GM03348 (cell line): Measurements from ENCODE around the gene SLC25A40.
"Not testable (repeated sequence)": the region's sequence is repeated elsewhere in the genome, so short reads cannot be mapped to it uniquely, and the experiment has no call there.

ENCODE experiments used
- DNase-seq: peaks from one replicate; pipeline ENCODE4 v3.0.0; 2012; ENCODE audit warnings: low spot score

Gene SLC25A40

DNA sequence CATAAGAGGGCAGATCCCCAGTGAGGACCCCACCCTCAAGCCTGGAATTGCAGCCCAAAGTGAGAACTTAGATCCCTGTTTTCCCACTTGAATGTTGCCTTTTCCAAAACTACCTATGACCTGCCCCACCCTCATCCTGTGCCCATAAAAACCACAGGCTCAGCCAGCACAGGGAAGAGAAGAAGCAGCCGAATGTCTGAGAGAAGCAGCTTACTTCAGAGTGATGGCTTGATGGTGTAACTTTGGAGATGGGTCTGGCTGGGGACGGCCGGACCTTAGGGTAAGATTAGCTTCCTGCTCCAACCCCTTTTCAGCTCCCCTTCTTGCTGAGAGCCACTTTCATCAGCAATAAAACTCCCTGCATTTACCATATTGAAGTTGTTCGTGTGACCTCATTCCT is 5.7 kb downstream of the SLC25A40 start:
- DNase-seq: no peak

DNA sequence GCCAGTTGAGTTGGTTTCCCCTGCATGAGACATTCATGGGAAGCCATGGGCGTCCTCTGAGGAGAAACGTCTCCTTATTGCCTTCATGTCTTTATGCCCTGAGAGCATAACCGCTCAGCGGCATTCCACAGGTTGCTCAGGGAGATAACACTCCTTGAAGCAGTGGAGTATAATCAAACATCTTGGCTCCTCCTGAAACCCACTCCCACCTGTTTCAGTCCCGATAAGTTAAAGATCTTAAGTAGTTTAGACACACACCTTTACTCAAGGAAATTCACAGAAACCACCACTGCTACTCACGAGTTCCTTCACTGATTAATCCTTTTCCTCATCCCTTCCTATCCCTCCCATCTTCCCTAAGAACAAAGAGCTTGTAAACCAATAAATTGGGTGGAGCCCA is 9.6 kb downstream of the SLC25A40 start:
- not testable (repeated sequence) for DNase-seq

GRCh38 chr7:87866089-87866488 is 10.1 kb downstream of the SLC25A40 start:
- no peak for DNase-seq

- DNase-seq: no peak
Measured at GRCh38 chr7:87858417-87859100, 17.6 kb downstream of the SLC25A40 start.

DNA sequence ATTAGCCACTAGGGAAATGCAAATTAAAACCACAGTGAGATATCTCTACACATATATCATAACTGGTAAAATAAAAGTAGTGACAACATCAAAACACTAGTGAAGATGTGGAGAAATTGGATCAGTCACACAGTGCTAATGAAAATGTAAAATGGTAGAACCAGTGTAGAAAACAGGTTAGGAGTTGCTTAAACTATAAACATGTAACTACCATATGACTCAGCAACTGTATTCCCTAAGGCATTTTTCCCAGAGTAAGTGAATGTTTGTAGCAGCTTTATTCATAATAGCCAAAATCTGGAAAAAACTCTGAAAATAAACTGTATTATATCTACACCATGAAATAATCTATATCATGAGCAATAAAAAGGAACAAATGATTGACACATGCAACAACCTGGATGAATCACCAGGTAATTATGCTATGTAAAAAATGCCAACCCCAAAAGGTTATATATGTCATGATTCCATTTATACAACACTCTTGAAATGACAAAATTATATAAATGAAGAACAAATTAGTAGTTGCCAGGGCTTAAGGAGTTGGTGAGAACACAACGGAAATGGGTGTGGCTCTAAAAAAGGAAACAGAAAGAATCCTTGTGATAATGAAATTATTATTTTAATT is 22.8 kb downstream of the SLC25A40 start:
- DNase-seq: no peak

- no peak for DNase-seq
Measured at GRCh38 chr7:87852306-87852705, 23.9 kb downstream of the SLC25A40 start.

- DNase-seq: peak; percentile 11
Measured at GRCh38 chr7:87850836-87851593, 25.1 kb downstream of the SLC25A40 start.

GRCh38 chr7:87837597-87837996 is 38.6 kb downstream of the SLC25A40 start:
- no peak for DNase-seq

- no peak for DNase-seq
Measured at GRCh38 chr7:87833130-87833529, 43.0 kb downstream of the SLC25A40 start.

- no peak for DNase-seq
Measured at GRCh38 chr7:87831097-87831496, 45.1 kb downstream of the SLC25A40 start.

GRCh38 chr7:87828383-87828782 is 47.8 kb downstream of the SLC25A40 start:
- not testable (repeated sequence) for DNase-seq

- not testable (repeated sequence) for DNase-seq
Measured at GRCh38 chr7:87825369-87825768, 50.8 kb downstream of the SLC25A40 start.

- DNase-seq: not testable (repeated sequence)
Measured at GRCh38 chr7:87822056-87822455, 54.1 kb downstream of the SLC25A40 start.

- DNase-seq: no peak
Measured at GRCh38 chr7:87818336-87818735, 57.8 kb downstream of the SLC25A40 start.

- DNase-seq: no peak
Measured at GRCh38 chr7:87816389-87816788, 59.8 kb downstream of the SLC25A40 start.

DNA sequence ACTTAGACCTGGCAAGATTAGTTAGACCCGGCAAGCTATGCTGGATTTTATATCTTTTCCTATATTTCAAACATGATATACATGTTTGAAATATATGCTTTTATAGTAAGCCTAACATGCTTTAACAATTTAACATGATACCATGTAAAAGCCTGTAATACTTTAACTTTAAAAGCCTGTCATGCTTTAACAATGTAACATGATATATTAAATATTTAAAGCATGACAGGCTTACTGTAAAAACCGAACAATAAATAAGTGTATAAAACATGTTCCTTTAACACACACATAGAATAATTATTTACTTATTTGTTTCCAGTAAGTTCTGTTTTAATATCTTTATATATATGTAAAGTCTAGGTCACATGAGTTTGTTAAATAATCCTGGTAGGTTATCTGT is 65.4 kb downstream of the SLC25A40 start:
- DNase-seq: no peak

- DNase-seq: no peak
Measured at GRCh38 chr7:87810130-87810529, 66.0 kb downstream of the SLC25A40 start.

- no peak for DNase-seq
Measured at GRCh38 chr7:87806150-87806549, 70.0 kb downstream of the SLC25A40 start.

DNA sequence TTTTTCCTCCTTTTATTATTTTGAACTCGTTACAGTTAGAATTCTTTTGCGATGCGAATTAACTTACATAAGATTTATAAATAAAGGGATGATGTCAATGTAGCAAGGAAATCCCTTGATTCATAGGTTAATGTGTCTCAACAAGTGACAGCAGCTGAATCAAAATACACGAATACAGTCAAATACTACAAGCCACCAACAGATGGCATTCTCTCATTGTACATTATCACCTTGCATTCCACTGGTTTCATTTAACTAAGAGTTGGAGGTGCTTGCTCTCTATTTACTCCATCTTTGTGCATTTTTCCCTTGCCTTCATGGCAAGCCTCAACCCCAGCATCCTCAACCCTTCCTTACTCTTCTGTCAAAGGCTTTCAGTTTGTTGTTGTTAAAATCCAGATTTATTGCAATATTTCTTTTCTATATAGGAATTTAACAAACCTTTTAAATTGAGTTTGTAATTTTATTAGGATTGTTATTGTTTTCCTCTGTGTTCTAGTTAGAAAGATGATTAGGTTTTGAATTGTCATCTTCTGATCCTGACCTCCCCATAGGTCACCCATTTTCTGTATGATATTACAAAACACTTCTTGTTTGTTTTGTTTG is 78.3 kb downstream of the SLC25A40 start:
- peak; percentile 60 for DNase-seq

DNA sequence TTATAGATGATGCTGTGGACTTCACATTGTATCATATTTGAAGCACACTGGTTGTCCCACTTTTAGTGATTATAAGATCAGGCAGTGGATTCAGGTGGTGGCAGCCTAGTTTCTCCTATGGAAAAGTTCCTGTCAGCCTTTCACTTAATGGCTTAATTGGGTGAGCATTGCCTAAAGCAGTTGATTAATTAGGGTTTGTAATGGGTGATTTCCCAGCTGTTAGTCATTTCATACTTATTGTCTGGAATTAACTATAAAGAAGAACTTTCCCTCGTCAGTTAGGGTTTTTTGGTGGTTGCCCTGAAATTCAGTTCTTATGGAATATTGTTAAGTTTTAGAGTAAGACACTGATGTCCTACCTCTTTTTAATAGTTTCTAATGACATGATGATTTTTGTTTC is 78.8 kb downstream of the SLC25A40 start:
- no peak for DNase-seq

- no peak for DNase-seq
Measured at GRCh38 chr7:87785368-87785995, 90.7 kb downstream of the SLC25A40 start.

DNA sequence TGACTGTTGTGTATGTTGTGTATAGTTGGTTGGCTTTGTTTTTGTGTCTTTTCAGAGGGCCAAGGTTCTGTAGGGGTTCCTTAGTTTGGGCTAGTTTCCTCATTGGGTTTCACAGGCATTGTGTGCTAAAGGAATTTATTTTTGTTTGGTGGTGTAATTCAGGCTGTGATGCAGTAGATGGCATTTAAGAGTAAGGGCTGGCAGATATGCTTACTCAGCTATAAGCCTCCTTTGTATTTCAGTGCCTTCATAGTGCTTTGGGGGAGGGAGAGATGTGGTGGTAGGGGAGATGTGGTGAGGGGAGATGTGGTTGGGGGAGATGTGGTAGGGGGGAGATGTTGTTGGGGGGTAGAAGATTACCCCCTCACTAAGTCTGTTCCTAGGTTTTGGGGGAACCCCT is 91.7 kb downstream of the SLC25A40 start:
- no peak for DNase-seq
